ENCODE results near the gene ERICH6B.

ERICH6B gene

GRCh38 chr13:45540864-45541263 is 74.7 kb downstream of the ERICH6B start:
- H3K27me3 ChIP-seq (ENCODE audit: insufficient read depth, low read depth, severe bottlenecking) = no peaks in the 10 kb centered on the region
- no peak for DNase-seq
- H3K4me3 ChIP-seq (ENCODE audit: low read depth, low read length) = no peak overlapping the region
- H3K36me3 ChIP-seq = no peaks in the 10 kb centered on the region
- H3K9me3 ChIP-seq (ENCODE audit: severe bottlenecking) = no peaks in the 10 kb centered on the region
- TF ChIP-seq CTCF (IDR thresholded peaks at IDR 0.05; ENCODE audit: low read depth, low read length) = no peak
- H3K27ac ChIP-seq = no peak overlapping the region

DNA sequence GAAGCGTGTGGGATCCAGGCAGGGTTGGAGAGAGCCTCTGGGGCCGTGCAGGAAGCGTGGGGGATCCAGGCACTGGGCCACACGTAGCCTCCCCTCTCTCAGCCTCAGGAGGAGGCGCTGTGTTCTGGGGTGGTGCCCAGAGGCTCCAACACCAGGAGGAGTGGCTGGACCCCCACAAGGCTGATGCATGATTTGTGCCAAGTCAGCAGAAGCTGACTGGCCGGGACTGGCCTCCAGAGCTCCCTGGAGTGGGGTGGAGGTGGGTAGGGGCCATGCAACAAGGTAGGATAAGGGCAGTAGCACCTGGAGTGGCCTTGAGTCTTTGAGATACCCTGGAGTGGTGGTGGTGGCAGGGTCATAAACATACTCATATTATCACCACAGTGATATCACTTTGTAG is 75.3 kb downstream of the ERICH6B start:
- H3K9me3 ChIP-seq (ENCODE audit: severe bottlenecking) = no peaks in the 10 kb centered on the region
- no peaks in the 10 kb centered on the region for H3K36me3 ChIP-seq
- no peak overlapping the region for H3K4me3 ChIP-seq (ENCODE audit: low read depth, low read length)
- H3K27ac ChIP-seq = no peak overlapping the region
- H3K27me3 ChIP-seq (ENCODE audit: insufficient read depth, low read depth, severe bottlenecking) = no peaks in the 10 kb centered on the region
- no peak for DNase-seq
- no peak for TF ChIP-seq CTCF (IDR thresholded peaks at IDR 0.05; ENCODE audit: low read depth, low read length)

DNA sequence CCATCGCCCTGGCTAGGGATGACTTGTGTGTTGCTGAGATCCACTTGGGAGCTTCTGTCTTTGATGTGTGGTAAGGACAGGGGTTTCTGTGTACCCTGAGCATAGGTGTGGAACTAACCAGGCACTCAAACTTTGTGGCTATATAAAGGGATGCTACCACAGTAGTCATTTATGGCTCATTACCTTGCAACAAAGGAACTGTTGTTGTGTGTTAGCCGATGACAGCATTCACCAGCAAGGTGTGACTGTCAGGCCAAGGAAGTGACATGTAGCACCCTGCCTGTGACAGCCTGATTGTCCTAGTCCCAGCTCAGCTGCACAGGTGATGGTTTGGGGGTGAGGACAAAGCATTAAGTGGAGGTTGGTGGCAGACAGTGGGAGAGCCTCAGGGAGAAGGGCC is 77.2 kb downstream of the ERICH6B start:
- no peak for DNase-seq
- TF ChIP-seq CTCF (IDR thresholded peaks at IDR 0.05; ENCODE audit: low read depth, low read length) = no peak
- peaks cover 5% of the 10 kb centered on the region; the same call in 1 of the 2 replicates for H3K36me3 ChIP-seq
- no peak overlapping the region for H3K27ac ChIP-seq
- H3K4me3 ChIP-seq (ENCODE audit: low read depth, low read length) = no peak overlapping the region
- no peaks in the 10 kb centered on the region for H3K9me3 ChIP-seq (ENCODE audit: severe bottlenecking)
- H3K27me3 ChIP-seq (ENCODE audit: insufficient read depth, low read depth, severe bottlenecking) = no peaks in the 10 kb centered on the region

DNA sequence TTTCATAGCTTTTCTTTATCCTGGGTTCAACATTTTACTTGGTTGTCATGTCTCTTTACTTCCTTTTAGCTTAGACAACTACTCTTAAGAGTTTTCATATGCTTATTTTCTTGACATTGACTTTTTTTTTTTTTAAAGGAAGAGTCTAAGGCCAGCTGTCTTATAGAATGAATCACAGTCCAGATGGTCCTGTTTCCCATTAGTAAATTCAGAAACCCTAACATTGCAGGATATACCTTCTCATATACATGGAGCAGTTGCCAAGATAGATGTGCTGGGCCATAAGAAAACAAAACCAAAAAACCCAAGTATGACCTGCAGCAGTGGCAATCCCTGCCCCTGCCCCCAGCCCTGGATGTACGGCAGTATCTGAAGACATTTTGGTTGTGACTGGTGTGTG is 78.0 kb downstream of the ERICH6B start:
- Histone ChIP-seq H3K36me3 (peaks cover 5% of the 10 kb centered on the region; the same call in 1 of the 2 replicates), H3K27me3 (ENCODE audit: insufficient read depth, low read depth, severe bottlenecking) (no peaks in the 10 kb centered on the region), H3K4me3 (ENCODE audit: low read depth, low read length) (no peak overlapping the region), H3K27ac (no peak overlapping the region), H3K9me3 (ENCODE audit: severe bottlenecking) (no peaks in the 10 kb centered on the region)
- no peak for TF ChIP-seq CTCF (IDR thresholded peaks at IDR 0.05; ENCODE audit: low read depth, low read length)
- no peak for DNase-seq

DNA sequence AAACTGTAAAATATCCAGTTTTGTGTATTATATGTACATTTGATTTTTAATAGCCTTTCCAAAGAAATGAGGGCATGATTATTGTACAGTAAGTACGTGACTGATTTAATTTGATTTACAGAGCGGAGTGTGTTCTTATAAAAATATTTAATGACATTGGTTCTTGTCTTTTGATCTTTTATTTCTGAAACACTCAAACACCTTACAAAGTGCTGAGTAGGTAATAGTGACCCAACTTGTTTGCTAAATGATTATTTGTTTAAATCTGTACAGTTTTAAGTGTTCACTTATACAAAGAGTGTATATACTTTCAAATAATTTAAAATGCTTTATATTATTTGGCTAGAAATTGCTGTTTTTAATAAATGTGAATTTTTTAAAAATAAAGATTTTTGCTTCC is 79.3 kb downstream of the ERICH6B start:
- Histone ChIP-seq H3K9me3 (ENCODE audit: severe bottlenecking) (no peaks in the 10 kb centered on the region), H3K27me3 (ENCODE audit: insufficient read depth, low read depth, severe bottlenecking) (no peaks in the 10 kb centered on the region), H3K27ac (no peak overlapping the region), H3K4me3 (ENCODE audit: low read depth, low read length) (no peak overlapping the region), H3K36me3 (peaks cover 5% of the 10 kb centered on the region; the same call in 1 of the 2 replicates)
- TF ChIP-seq CTCF (IDR thresholded peaks at IDR 0.05; ENCODE audit: low read depth, low read length) = no peak
- no peak for DNase-seq

- Histone ChIP-seq H3K27me3 (ENCODE audit: insufficient read depth, low read depth, severe bottlenecking) (no peaks in the 10 kb centered on the region), H3K27ac (no peak overlapping the region), H3K9me3 (ENCODE audit: severe bottlenecking) (no peaks in the 10 kb centered on the region), H3K36me3 (peaks cover 8% of the 10 kb centered on the region), H3K4me3 (ENCODE audit: low read depth, low read length) (no peak overlapping the region)
- no peak for TF ChIP-seq CTCF (IDR thresholded peaks at IDR 0.05; ENCODE audit: low read depth, low read length)
- no peak for DNase-seq
Observed at GRCh38 chr13:45534604-45535003, 80.9 kb downstream of the ERICH6B start.
